Stimulated activated CD8-positive, alpha-beta memory T cell treated with anti-CD3 and anti-CD28 coated beads, Interleukin-7, amount 100 ng/mL, for 48 hours (primary cell): ENCODE data around the gene LHPP.

Experiments used
- DNase-seq, 2 donors: peaks; one replicate each; pipeline ENCODE4 v3.0.0-alpha.2; 2020; ENCODE audit warnings: low read depth in 1 of 2; ENCODE audit errors: extremely low read depth in 1 of 2

The LHPP gene

DNA sequence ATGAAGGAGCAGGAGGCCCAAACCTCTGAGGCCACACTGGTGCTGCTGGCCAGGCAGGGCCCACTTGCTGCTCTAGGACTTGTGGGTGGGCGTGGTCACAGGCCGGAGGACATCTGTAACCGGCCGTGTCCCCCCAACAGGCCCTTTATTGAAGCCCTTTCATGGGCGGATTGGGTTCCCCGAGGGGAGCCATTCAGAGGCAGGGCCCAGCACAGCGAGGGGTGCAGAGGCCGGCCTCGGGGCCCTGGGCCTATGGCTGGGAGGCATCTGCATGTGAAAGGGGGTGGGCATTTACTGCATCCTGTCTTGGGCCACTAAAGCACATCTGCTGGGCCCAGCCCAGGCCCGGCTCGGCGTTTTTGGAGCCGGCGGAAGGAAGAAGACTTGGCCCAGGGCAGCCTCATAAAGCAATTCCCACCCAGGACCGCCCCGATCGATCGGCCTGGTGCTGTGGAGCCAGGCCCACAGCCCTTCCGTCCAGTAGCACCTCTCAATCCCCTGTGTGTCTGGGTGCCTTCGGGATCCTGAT is 8.4 kb downstream of the LHPP start:
- DNase-seq = no peak

- no peak for DNase-seq
Measured at GRCh38 chr10:124470544-124471434, 9.2 kb downstream of the LHPP start.

DNA sequence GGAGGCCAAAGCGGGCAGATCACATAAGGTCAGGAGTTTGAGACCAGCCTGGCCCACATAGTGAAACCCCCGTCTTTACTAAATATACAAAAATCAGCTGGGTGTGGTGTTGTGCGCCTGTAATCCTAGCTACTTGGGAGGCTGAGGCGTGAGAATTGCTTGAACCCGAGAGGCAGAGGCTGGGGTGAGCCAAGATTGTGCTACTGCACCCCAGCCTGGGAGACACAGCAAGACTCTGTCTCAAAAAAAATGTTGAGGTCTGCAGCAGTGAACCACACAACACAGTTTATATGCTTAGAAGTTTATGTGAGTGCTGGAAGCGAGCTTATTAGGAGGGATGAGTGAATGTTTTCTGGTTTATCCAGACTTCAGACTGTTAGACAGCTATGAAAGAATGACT is 10.4 kb downstream of the LHPP start:
- DNase-seq = no peak

GRCh38 chr10:124473070-124473469 is 11.4 kb downstream of the LHPP start:
- no peak for DNase-seq

GRCh38 chr10:124474514-124475070 is 13.0 kb downstream of the LHPP start:
- DNase-seq = no peak

DNA sequence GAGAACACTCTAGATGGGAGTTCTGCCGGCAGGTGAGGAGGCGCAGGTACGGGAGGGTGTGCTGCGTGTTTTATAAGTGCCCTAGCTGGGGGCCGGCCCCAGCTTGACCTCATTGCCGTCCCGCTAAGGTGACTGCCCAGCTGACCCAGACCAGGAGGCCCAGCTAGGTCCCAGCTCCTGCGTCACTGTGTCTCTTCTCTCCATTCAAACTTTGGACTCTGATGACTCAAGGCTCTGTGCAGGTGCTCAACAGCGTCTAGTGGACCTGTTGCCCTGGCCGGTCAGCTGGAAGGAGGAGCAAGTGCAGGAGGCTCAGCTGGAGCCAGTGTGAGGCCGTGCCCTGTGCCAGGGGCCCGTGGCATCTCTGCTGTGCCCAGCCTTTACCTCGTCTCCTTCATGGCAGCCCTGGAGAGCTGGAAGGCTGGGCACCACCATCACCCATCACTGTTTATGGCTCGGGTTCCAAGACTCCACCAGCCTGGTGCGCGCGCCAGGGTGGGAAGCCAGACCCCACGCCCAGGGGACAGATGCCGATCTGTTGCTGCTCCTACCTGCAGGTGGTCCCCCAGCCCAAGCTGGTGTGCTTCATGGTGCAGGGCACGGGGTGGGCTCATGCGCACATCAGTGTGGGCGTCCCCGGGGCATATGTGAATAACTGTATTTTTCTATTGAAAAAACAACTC is 14.6 kb downstream of the LHPP start:
- DNase-seq = no peak

DNA sequence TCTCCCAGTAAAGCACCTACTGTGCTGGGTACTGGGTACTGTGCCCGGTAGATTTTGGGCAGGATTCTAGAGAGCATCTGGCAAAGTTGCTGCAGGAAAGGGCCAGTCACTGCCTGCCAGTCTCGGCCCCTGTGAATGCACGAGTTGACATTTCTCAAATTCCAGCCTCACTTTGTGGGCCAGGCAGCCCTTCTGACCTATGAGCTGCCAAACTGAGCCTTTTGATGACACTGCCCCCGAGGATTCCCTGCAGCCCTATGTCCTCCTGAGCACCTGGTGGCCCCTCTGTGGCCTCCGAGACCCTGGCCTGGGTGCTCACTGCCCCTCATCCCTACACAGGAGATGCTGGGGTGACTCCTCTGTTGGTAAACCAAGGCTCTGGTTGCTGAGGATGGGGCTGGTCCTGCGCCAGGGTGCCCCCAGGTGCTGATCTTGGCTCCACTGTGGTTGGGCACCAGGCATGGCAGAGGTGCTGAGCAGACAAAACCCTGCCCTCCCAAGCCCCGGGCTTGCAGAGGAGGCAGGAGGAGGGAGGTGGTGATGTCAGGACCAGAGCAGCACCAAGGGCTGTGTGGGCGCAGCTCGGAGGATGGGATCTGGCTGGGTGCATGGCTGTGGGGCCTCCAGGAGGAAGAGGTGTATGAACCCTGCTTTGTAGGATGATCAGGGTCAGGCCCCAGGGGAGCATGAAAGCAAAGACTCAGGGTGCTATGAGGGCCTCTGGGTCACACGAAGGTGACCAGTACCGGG is 16.2 kb downstream of the LHPP start:
- DNase-seq = no peak

GRCh38 chr10:124478515-124478914 is 16.9 kb downstream of the LHPP start:
- DNase-seq = no peak

GRCh38 chr10:124480860-124481259 is 19.2 kb downstream of the LHPP start:
- DNase-seq = no peak

GRCh38 chr10:124481717-124482116 is 20.1 kb downstream of the LHPP start:
- DNase-seq = no peak

- DNase-seq = no peak
Measured at GRCh38 chr10:124482236-124482800, 20.7 kb downstream of the LHPP start.

DNA sequence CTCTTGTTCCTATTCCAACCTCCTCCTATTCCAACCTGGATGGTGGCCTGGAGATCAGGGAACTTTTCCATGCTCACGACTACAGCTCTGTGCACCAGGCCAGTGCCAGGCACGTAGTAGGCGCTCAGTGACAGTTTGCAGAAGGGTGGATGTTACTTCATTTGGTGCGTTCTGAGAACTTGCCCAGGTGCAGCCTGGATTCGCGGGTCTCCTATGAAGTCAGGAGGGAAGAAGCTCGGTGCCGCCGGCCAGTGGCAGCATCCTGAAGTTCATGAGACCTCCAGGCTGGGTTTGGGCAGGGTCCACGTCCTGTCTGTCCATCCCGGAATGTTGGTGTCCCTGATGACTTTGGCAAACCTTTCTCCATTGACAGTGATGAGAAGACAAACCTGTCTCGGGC is 21.3 kb downstream of the LHPP start:
- no peak for DNase-seq

GRCh38 chr10:124484031-124484430 is 22.4 kb downstream of the LHPP start:
- no peak for DNase-seq

DNA sequence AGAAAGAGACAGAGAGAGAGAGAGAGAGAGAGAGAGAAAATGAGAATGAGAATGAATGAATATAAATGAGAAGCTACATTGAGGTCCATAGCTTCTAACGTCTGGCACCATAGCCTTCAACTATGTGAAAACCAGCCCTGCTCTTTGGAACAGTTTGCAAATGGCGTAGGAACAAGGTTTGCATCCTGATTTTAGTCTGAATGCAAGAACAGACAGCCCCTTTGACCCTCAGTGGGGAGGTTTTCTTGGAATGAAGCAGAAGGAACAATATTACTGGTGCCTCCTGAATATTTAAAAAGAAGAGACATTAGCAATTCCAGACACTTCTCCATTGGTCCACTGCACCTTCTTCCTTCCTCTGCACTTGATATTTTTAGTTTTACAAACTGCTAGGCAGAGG is 23.0 kb downstream of the LHPP start:
- no peak for DNase-seq

- no peak for DNase-seq
Measured at GRCh38 chr10:124486635-124487034, 25.0 kb downstream of the LHPP start.

DNA sequence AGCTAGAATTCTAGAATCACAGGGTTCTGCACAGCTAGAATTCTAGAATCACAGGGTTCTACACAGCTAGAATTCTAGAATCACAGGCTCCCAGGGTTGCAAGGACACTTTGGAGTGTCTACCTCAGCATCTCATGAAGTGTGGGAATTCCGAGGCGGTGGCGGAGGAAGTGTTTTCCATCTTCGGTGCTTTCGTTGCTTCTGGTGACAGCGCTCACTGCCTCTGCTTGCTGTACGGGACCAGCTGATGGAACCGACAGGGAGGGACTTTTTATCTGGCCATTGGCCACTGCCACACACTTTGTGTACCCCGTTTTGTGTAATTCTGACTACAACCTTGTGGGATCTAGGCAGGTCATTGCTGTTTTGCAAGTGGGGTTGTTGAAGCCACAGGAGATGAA is 29.5 kb downstream of the LHPP start:
- DNase-seq = no peak

- no peak for DNase-seq
Measured at GRCh38 chr10:124492266-124492665, 30.6 kb downstream of the LHPP start.

DNA sequence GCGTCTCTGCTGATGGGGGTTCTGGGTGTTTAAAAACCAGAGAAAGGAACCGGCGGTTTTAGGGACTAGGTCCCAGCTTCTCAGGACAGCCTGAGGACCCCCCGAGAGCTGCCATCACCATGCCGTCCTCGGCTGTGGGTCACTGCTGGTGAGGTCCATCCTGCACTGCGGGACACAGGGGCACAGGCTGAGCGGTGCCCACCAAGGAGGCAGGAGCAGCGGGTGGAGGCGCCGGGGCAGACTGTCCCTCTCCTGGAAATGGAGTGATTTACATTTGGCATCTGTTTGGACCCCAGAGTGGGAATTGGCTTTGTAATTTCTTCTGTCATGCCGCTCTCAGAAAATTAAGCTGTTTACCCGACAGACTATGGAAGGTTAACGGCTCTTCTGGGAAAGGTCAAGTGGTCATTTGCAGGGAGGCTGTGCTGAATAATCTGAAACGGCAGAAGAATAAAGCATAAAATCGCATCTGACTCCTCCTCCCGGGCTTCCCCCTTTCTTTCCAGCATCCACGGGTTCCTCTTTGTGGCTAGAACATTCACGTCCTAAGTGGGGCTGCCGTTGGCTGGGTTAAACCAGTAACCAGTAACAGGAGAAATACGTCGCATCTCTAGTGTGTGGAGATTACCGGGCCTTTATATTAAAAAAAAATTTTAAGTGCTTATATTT is 31.7 kb downstream of the LHPP start:
- no peak for DNase-seq

GRCh38 chr10:124494046-124494807 is 32.6 kb downstream of the LHPP start:
- no peak for DNase-seq
